ENCODE results near the gene FBXO3.
A peak's percentile ranks its signal among the peaks of the same experiment; 100 is the strongest.

Gene FBXO3

DNA sequence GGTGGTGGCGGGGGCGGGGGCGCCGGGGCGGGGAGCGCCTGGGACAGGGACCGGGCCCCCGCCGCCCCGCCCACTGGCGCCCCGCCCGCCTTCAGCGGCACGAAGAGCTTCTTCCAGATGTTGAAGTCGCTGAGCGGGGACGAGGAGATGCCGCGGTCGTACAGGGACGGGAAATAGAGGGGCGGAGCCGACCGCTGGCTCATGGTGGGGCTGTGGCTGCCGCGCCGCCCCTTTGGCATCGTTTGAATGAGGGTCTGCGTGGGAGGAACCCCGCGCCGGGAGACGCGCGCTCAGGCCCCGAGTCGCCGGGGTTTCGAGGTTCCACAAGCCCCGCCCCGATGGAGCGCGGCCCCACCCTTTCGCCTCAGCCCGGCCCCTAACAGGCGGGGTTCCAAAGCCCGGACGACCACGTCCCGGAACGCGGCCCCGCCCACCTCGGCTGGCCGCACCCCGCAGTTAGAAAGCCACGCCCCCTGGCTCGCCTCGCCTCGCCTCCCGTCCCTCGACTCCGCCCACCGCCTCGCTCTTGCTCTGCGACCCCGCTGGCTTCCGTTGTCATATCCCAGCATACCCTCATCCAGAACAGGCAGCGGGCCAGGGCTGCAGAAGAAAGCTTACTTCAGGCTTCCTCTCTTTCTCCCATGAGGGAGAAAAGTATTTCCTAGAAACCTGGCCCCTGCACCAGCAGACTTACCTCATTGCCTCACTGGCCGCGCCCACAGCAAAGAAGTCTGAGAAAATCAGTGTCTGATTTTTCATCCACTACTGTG is 73.6 kb downstream of the FBXO3 start, which contains the start of gene C11orf91:
C11orf91 (minus strand) TSS at position 325 of the 770 bp plus-strand sequence; CDS start at position 239, 86 bp downstream.
- peak; percentile 97 for DNase-seq

DNA sequence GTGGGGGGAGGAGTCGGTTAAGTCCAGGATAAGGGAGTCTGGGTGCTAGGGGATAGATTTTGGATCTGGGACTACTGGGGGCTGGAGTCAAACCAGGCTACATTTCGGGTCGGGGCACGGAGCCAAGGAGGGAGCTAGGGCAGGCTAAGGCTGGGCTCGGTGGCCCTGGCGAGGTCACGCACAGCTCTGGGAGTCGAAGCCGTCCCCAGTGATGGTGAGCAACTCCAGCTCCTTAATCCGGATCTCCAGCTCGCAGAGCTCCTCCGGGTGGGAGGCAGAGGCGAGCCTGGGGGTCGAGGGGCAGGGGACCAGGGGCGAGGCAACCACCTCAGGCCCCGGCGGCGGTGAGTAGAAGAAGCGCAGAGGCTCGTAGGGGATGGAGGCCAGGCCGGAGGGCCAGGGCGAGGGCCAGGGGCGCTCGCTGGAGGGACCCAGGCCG is 74.2 kb downstream of the FBXO3 start:
- peak; percentile 7 for DNase-seq

DNA sequence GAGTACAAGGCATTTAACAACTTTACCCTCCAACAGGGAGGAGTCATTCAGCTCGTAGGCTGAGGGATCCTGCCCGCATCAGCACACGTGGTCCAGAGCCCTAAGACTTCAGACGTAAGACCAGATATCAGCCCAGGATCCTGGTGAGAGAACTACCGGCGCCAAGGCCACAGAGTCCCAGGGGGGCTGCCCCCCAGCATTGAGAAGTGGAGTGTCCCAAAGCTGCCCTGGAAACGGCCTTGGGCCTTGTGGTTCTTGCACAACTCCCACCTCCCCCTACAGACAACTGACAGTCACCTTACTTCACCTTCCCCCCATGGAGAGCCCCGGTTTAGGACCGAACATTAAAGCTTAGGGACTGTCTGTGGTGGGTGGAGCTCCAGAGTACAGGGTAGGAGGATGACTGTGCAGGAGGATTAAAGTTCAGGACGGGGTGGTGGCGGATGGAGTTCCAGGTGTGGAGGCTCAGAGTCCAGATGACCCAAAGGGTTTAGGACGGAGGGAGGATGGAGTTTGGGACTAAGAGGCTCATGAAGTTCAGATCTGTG is 74.7 kb downstream of the FBXO3 start:
- DNase-seq, result no peak

DNA sequence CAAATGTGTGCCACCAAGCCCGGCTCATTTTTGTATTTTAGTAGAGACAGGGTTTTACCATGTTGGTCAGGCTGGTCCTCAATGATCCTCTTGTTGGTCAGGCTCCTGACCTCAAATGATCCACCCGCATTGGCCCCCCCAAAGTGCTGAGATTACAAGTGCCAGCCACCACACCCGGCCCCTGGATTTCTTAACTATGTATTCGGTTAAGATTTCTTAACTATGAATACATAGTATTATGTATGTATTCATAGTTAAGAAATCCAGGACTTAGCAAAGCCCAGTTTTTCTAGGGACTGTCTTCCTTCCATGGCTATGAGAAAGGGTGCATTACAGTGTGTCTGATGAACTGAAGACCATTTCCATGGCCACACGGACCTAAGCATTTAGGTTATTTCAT is 75.4 kb downstream of the FBXO3 start:
- DNase-seq, result no peak

DNA sequence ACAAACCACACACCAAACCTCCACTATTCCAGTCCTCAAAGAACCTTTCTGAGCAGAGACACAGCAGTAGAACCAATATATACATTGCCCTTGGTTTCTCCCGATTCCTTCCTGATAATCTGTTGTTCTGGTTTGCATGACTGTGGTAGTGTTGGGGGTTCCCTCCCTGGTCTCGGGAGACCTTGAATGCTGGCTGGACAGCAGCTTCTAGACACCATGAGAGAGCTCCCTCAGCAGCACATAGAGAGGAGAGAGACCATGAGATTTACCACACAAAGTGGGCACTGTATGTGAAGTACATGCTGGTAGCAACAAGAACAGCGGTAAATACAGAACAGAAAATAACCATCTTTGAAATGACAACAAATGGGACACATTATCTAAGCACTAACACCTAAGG is 76.3 kb downstream of the FBXO3 start:
- no peak for DNase-seq

DNA sequence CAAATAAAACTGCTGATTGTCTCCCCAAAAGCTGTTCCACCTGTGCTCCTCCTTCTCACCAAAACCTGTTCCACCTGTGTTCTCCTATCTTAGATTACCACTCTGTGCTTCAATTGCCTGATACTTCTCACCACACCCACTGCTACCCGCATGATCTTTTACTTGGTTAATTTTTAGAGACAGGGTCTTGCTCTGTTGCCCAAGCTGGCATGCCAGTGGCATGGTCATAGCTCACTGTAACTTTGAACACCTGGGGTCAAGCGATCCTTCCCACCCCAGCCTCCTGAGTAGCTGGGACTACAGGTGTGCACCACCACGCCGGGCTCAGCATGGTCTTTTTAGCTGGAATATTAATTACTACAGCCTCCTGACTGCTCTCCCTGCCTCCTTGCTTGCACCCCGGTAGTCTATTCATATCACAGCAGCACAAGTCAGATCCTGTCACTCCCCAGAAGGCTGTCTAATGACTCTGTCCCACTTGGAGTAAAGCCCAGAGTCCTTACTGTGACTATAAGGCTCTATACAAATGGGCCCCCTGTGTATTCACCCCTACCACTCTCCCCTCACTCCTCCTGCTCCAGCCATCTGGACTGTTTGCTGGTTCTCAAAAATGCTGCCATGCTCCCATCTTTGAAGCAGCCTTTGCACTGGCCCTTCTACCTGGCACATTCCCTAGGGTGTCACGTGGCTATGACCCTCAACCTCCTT is 77.2 kb downstream of the FBXO3 start:
- DNase-seq, result no peak

DNA sequence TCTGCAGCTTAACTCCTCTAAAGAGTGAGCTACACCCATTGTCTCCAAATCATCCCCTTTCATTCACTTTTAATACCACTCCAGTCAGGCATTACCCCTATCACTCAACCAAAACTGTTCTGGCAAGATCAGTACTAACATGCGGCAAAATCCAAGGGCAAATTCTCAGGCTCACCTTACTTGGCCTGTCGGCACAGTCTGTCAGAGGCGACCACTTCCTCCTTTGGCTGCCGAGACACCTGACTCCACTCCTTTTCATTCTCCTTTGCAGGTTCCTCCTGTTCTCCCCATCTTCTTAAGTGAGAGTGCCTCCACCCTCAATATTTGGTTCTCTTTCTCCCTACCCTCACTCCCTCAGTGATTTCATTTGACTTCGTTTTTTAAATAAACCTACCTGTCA is 77.9 kb downstream of the FBXO3 start:
- DNase-seq, result no peak

DNA sequence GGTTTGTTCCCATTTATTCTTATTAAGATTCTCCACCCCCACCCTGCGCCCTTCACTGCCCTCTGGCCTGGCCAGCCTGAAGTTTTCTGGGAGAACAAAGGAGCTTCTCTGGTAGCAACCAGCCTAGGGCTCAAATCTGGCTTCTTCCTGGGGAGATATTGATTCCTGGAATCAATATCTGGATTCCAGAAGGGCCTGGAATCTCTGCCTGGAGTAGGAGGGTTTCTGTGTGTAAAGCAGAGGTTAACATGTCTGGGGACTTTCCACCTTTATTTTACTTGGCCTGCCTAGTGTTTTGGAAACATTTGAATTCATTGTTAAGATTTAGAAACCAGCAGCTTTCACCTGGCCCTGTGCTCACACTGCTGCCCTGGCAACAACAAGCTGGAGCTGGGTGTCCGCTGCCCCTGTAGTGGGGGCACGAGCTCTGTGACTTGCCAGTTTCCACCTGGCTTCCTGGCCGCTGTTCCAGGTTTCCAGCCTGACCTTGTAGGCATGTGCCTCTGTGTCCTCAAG is 79.2 kb downstream of the FBXO3 start:
- no peak for DNase-seq

DNA sequence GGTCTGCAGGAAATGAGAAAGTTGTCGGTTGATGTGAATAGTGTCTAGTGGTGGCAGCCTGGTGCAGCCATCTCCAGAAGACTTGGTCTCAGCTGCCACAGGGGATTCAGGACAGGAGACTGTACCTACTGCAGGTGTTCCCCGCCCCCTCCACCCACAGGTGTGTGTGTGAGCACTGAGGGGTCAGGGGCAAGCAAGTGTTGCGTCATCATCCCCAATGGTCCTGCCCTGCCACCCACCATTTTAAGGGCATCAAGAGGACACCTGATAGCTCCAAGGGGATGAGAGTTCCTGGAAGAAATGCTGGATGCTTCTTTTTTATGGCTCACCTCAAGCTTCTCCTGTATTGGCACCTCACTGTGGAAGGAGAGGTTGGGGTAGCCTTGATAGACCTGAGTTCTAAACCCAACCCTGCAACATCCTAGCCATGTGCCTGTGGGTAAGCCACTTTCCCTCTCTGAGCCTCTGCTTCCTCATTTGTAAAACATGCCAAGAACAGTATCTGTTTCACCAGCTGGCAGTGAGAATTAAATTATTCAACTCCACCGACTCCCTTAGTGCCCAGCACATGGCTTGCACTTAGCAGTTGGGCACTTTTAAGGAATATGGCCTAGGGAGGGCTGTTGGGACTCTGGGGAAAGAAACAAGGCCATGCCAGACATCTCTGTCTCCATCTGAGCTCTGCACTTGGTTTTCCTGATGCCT is 79.8 kb downstream of the FBXO3 start:
- DNase-seq, result no peak

DNA sequence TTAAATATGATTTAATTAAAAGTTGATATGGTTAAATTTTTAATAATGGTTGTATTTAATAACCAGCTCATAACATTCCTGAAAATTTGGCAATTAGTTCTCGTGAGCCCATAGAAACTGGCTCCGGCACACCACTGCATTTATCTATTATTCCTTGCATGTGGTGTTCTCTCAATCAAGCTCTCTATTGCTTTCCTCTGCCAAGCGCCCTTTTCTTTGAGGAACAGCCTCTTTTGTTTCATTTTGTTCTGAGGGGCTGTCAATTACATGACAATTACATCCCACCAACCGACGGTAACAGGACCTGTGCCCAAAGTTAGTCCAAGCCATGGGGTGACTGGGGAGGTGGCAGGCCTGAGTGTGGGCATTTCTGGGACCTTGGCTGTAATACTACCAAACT is 81.8 kb downstream of the FBXO3 start:
- DNase-seq, result no peak

DNA sequence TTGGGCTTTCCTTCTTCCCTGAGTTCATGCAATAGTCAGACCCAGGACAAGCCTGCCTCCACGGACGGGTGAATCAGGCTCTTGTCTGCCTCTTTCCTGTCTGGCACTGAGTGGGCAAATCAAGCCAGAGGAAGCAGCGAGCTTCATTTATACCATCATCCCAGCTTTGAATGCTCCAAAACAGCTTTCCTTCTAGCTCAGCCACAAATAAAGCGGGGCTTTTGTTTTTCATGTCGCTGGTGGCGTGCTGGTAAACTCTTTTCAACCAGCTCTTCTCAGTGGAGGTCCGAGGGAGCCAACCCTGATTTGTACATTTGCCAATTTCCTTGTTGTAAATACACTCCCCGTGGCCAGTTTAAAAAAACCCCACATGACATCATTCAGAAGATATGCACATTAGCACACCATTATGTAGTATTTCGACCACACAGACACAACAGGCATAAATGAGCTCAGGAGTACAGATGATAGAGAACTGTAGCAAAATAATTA is 82.3 kb downstream of the FBXO3 start:
- DNase-seq, result no peak

DNA sequence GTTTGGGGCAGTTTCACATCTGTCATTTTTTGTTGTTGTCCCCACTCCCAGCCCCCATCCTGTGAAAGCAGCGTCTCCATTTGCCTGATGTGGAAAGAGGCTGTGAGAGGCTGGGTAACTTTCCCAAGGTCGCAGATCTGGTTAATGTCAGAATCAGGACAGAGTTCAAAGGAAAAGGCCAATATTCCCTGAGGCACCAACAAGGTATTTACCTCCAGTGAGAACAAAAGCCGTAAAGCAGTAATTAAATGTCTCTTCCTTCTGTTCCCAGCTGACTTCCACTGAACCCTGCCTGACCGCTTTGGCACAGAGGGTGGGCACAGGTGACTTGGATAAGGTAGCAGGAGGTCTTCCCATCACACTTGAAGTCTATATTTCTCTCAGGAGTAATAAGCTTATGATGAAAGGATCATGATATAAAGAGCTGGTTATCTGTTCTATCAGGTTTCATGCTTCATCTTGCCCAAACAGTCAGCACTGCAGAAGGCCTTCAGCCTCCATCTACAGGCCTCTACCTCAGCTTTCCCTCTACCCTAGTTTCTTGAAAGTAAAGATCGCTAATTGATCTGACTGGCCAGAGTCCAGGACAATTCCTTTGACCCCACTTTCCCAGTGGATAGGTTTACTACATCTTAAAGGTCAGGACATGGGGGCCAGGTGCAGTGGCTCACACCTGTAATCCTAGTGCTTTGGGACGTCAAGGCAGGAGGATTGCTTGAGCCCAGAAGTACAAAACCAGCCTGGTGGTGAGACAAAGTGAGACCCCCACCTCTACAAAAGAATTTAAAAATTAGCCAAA is 83.1 kb downstream of the FBXO3 start:
- DNase-seq, result no peak

Measured in CD4-positive, alpha-beta T cell treated with Interleukin-6 for 4 hours (primary cell).